C4-2B (cell line): ENCODE results near the gene TNNT2.

Source experiments
- H3K27ac ChIP-seq: fragments of 450-650 bp; 2 replicates; pipeline ENCODE4 v1.5.1; 2017
- ZFX ChIP-seq: fragments of 450-650 bp; IDR thresholded peaks from 2 replicates; pipeline ENCODE4 v1.6.1; 2017
- TF ChIP-seq, protein P1 (sequence below): fragments of 450-650 bp; conservative IDR thresholded peaks from 2 replicates; pipeline ENCODE4 v1.5.1; 2017; ENCODE audit warnings: mild to moderate bottlenecking

The TNNT2 gene

DNA sequence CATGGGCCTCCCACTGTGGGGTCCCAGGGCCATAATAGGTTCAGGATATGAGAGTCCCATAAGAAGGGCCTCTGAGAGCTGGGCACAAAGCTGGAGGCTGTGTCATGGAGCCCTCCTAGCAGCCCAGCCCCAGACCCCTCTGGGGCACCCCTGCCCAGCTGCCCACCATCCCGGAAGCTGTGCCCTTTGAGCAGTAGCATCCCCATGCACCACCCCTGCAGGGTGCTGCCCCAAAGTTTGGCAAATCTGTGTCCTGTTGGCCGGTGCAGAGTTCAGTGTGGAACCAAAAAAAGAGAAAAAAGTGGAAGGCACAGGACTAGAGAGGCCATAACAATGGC is 17.6 kb downstream of the TNNT2 start:
- no peak overlapping the region for H3K27ac ChIP-seq
- TF ChIP-seq ZFX, result no peak
- TF ChIP-seq, protein P1, sequence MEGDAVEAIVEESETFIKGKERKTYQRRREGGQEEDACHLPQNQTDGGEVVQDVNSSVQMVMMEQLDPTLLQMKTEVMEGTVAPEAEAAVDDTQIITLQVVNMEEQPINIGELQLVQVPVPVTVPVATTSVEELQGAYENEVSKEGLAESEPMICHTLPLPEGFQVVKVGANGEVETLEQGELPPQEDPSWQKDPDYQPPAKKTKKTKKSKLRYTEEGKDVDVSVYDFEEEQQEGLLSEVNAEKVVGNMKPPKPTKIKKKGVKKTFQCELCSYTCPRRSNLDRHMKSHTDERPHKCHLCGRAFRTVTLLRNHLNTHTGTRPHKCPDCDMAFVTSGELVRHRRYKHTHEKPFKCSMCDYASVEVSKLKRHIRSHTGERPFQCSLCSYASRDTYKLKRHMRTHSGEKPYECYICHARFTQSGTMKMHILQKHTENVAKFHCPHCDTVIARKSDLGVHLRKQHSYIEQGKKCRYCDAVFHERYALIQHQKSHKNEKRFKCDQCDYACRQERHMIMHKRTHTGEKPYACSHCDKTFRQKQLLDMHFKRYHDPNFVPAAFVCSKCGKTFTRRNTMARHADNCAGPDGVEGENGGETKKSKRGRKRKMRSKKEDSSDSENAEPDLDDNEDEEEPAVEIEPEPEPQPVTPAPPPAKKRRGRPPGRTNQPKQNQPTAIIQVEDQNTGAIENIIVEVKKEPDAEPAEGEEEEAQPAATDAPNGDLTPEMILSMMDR, result no peak

DNA sequence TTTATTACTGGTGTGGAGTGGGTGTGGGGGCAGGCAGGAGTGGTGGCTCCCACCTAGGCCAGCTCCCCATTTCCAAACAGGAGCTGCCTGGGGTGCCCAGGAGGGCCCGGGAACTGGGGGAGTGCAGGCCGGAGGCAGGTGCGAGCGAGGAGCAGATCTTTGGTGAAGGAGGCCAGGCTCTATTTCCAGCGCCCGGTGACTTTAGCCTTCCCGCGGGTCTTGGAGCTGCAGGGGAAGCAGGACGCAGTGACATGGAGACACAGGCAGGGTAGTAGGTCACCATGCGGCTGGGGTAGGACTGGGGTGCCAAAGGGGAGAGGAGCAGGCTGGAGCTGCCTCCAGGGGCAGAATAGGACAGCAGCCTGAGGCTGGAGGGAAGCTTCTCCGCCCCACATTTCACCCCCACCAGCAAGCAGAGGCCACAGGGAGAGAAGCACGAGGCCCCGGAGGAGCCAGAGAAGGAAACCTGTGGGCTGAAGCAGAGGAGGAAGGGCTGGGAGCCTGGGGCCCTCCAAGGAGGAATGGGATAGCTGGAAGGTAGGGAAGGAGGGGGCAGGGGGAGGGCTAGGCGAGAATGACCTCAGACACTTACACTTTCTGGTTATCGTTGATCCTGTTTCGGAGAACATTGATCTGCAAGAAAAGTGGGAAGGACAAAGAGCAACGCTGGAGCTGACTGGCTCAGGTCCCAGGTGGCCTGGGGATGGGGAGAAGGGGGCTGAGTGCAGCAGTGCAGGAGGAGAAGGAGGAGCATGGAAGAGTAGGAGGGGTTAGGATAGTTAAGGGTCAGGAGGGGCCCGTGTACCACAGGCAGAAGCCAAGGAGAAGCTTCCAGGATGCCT is 18.2 kb downstream of the TNNT2 start:
- H3K27ac ChIP-seq, result no peak overlapping the region
- TF ChIP-seq ZFX, result no peak
- TF ChIP-seq, protein P1, result no peak

- H3K27ac ChIP-seq, result no peak overlapping the region
- no peak for TF ChIP-seq ZFX
- TF ChIP-seq, protein P1, result no peak
Observed at GRCh38 chr1:201358596-201358995, 18.9 kb downstream of the TNNT2 start.

DNA sequence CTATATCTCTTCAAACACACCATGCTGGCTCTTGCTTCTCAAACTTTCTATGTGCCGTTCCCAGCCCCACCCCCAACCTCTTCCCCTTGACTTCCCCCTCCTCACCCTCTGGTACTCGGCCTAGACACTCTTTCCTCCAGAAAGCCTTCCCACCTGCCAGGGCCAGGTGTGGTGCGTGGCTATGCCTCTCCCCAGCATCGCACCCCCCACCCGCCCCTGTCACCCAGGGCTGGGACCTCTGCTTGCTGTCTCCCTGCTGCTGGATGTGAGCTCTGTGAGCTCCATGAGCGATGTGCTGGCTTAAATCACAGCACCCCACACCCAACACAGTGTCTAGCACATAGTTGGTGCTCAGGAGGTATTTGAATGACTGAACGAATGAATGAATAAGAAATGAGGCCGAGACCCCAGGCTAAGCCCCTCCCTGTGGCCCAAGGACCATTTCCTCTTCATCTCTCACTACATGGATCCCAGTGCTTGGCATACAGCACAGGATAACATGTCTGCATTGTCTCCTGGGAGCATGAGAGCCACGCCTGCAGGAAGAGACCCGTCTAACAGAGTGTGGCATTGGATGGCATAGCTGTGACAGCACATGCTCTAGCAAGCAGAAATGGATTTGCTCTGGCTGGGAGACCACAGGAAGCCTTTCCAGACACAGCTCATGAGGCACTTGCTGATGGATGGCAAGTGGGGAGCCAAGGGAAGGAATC is 19.7 kb downstream of the TNNT2 start:
- TF ChIP-seq, protein P1, result no peak
- TF ChIP-seq ZFX, result no peak

GRCh38 chr1:201357211-201357610 is 20.3 kb downstream of the TNNT2 start:
- H3K27ac ChIP-seq, result no peak overlapping the region
- TF ChIP-seq ZFX, result no peak
- TF ChIP-seq, protein P1, result no peak

More for the DNA sequence above, 19.7 kb downstream of the TNNT2 start:
- H3K27ac ChIP-seq, result no peak overlapping the region

DNA sequence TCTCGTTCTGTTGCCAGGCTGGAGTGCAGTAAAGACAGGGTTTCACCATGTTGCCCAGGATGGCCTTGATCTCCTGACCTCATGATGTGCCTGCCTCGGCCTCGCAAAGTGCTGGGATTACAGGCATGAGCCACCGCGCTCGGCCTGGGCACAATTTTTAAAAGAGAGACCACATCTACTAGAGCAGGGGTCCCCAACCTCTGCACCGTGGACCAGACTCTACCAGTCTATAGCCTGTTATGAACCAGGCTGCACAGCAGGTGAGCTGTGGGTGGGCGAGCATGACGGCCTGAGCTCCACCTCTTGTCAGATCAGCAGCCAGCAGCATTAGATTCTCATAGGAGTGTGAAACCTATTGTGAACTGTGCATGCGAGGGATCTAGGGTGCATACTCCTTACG is 20.8 kb downstream of the TNNT2 start:
- TF ChIP-seq, protein P1, result no peak
- no peak for TF ChIP-seq ZFX

GRCh38 chr1:201356236-201356635 is 21.2 kb downstream of the TNNT2 start:
- no peak for TF ChIP-seq ZFX
- TF ChIP-seq, protein P1, result no peak
- no peak overlapping the region for H3K27ac ChIP-seq

More for the DNA sequence above, 20.8 kb downstream of the TNNT2 start:
- H3K27ac ChIP-seq, result no peak overlapping the region
